ENCODE data around the gene PARL.

- TF ChIP-seq POLR2AphosphoS5 (IDR thresholded peaks at IDR 0.05; ENCODE audit: low read depth, low read length) (no peak), SIN3A (IDR thresholded peaks at IDR 0.05; ENCODE audit: borderline replicate concordance, insufficient read depth, low read length) (no peak), TAF1 (IDR thresholded peaks at IDR 0.05; ENCODE audit: borderline replicate concordance, insufficient read depth, low read length) (no peak), REST (IDR thresholded peaks at IDR 0.05; ENCODE audit: insufficient read depth in 1 of 2, low read depth in 2 of 2, low read length in 2 of 2) (no peak), FOXP2 (optimal IDR thresholded peaks at IDR 0.05; ENCODE audit: borderline replicate concordance, extremely low read depth, extremely low read length, insufficient read depth) (no peak)
Measured at GRCh38 chr3:183826448-183827250, 58.0 kb downstream of the PARL start.
